Measurements from ENCODE around the gene HIGD1C.
A peak's percentile ranks its signal among the peaks of the same experiment; 100 is the strongest.

The HIGD1C gene

DNA sequence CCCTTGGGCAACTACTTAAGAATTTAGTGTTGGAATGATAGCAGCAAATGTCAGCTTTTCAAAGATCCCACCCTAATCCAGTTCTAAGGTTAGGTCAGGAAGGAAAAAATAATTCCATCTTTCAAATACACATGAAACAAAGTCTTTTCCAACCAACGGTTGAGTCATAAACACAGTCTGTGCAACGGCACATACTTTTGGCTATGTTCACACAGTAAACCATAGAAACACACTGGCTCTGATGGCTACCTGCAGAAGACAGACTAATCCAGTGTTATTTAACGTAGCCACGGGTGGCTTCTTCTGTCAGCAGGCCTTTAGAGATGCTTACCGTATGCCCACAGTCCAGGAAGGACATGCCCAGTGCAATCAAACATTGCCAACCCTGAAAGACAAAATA is 35.7 kb downstream of the HIGD1C start:
- CTCF ChIA-PET = interaction anchor here (1.3 to 3.4 kb wide), 11 partner anchors 14 to 484 kb away, joined by 3 to 29 read pairs (median 6); partner anchors contain the start of genes ATF1, DIP2B and SLC11A2
- TF ChIP-seq, protein P1, sequence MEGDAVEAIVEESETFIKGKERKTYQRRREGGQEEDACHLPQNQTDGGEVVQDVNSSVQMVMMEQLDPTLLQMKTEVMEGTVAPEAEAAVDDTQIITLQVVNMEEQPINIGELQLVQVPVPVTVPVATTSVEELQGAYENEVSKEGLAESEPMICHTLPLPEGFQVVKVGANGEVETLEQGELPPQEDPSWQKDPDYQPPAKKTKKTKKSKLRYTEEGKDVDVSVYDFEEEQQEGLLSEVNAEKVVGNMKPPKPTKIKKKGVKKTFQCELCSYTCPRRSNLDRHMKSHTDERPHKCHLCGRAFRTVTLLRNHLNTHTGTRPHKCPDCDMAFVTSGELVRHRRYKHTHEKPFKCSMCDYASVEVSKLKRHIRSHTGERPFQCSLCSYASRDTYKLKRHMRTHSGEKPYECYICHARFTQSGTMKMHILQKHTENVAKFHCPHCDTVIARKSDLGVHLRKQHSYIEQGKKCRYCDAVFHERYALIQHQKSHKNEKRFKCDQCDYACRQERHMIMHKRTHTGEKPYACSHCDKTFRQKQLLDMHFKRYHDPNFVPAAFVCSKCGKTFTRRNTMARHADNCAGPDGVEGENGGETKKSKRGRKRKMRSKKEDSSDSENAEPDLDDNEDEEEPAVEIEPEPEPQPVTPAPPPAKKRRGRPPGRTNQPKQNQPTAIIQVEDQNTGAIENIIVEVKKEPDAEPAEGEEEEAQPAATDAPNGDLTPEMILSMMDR (IDR thresholded peaks at IDR 0.05; ENCODE audit: control extremely low read depth, extremely low read depth, low read depth, missing control alignments) = no peak

DNA sequence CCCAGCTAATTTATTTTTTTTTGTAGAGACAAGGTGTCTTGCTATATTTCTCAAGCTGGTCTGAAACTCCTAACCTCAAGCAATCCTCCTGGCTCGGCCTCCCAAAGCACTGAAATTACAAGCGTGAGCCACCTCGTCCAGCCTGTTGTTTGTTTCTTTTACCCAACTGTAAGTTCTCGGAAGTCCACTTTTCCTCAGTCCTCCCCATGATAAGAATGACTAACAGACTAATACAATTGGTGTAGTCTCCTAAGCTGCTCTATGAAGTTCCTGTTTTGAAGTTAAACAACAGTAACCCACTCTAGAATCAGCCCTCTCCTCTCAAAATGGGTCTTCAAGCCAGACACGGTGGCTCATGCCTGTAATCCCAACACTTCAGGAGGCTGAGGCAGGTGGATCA is 36.5 kb downstream of the HIGD1C start:
- TF ChIP-seq, protein P1 (IDR thresholded peaks at IDR 0.05; ENCODE audit: control extremely low read depth, extremely low read depth, low read depth, missing control alignments) = no peak
- POLR2A ChIA-PET = no interaction called here

More for the DNA sequence above, 35.7 kb downstream of the HIGD1C start:
- POLR2A ChIA-PET = no interaction called here
- no peak for DNase-seq (ENCODE audit: extremely low spot score)

DNA sequence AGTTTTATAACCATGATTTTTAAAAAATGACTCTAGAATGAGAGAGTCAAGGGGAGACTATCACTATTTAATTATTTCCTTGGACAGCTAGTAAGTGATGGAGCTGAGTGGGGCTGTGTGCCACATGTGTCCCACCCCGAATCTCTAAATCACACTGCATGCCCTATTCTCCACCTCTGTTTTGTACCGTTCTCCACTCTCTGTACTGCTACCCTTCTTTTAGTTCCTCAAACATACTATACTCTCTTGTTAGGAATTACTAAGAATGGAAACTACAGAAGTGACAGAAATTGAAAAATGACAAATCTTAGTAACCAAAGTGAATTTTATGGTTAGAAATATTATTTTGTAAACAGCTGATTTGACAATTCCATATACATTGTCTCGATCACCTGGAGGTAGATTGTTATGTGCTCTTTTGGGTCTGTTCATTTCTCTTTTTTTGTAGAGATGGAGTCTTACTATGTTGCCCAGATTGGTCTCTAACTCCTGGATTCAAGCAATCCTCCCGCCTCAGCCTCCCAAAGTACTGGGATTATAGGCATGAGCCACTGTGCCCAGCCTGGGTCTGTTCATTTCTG is 37.9 kb downstream of the HIGD1C start:
- POLR2A ChIA-PET = no interaction called here
- CTCF ChIA-PET = interaction anchor here (0.7 to 1.5 kb wide), 2 partner anchors 14 to 163 kb away, joined by 3 to 5 read pairs; no protein-coding TSS in a partner anchor
- DNase-seq (ENCODE audit: extremely low spot score) = no peak

More for the DNA sequence above, 36.5 kb downstream of the HIGD1C start:
- DNase-seq (ENCODE audit: extremely low spot score) = no peak
- CTCF ChIA-PET = interaction anchor here (1.3 kb wide), 1 partner anchor 27 kb away, joined by 3 read pairs; no protein-coding TSS in a partner anchor

DNA sequence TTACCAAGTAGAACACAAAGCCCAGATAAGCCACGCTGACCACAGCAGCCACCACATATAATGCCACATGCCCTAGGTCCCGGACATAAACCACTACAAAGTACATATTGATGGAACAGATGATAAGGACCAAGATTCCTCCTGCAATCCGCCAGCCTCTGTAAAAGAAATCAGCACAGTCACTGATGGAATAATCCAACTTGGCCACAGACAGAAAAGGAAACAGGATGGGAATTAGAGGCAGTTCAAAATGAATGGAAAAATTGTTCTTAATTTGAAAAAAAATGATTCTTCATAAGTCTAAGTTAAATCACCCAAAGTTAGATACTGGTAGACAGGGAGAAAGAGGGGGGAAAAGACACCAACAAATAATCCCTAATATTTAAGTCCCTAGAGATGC is 38.4 kb downstream of the HIGD1C start:
- TF ChIP-seq, protein P1 (IDR thresholded peaks at IDR 0.05; ENCODE audit: control extremely low read depth, extremely low read depth, low read depth, missing control alignments) = no peak
- ChIA-PET CTCF (interaction anchor here (0.8 to 1.5 kb wide), 4 partner anchors 11 to 360 kb away, joined by 3 to 5 read pairs (median 3); no protein-coding TSS in a partner anchor), POLR2A (no interaction called here)
- no peak for DNase-seq (ENCODE audit: extremely low spot score)

More for the DNA sequence above, 37.9 kb downstream of the HIGD1C start:
- TF ChIP-seq, protein P1 (IDR thresholded peaks at IDR 0.05; ENCODE audit: control extremely low read depth, extremely low read depth, low read depth, missing control alignments) = no peak

DNA sequence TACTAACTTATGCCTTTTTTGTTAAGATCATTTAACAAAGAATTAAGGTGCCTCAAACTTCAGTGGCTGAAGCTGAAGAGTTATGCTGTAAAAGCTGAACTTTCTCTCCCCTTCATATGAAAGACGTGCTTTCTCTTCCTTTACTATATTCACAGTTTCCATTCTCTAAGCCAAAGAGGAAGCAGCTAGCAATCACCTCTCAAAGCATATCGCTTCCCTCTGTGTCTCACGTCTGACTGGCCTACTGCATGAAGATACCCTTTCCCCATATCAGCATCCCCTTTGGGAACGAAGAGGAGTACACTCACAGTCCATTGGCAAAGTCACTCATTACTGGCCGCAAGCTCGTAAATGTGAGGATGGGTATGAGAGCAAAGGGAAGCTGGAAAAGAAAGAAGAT is 38.9 kb downstream of the HIGD1C start:
- POLR2A ChIA-PET = no interaction called here
- TF ChIP-seq, protein P1 (IDR thresholded peaks at IDR 0.05; ENCODE audit: control extremely low read depth, extremely low read depth, low read depth, missing control alignments) = no peak
- peak; percentile 30 for DNase-seq (ENCODE audit: extremely low spot score)
- CTCF ChIA-PET = interaction anchor here (0.8 to 1.0 kb wide), 3 partner anchors 11 to 359 kb away, joined by 3 read pairs; no protein-coding TSS in a partner anchor

DNA sequence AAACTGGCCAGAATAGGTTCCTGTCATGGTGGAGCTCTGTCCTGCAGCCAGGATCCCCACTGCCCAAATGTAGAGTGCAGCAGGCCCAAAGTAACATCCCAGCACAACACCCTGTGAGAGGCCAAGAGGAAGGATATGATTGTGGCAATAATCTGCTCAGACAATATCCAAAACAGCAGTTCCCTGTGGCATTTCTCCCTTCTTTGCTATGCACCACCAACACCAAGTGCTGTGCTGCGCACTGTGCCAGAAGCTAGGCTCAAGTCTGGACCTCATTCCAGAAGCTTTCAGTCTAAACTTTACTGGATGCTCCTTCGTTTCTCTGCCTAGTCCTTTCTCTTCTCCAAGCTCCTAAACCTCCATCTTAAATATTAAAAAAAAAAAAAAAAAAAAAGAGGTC is 40.5 kb downstream of the HIGD1C start:
- TF ChIP-seq, protein P1 (IDR thresholded peaks at IDR 0.05; ENCODE audit: control extremely low read depth, extremely low read depth, low read depth, missing control alignments) = no peak
- ChIA-PET CTCF (no interaction called here), POLR2A (no interaction called here)
- no peak for DNase-seq (ENCODE audit: extremely low spot score)
